HFFc6 (cell line): ENCODE measurements around the gene CEACAM18. TPM values are rescaled to one million over a fixed set of nuclear protein-coding genes. Genes with fewer than 3 reads are reported as not detected.

Experiments used
- DNase-seq: peaks from one replicate; pipeline ENCODE4 v3.0.0-alpha.2; 2018
- H3K27ac Mint-ChIP-seq: 2 replicates; pipeline ENCODE4 v1.8.0; 2020; ENCODE audit warnings: mild to moderate bottlenecking, mixed read lengths
- H3K27me3 Mint-ChIP-seq: 2 replicates; pipeline ENCODE4 v1.8.0; 2021; ENCODE audit warnings: mild to moderate bottlenecking, moderate library complexity, mixed read lengths; ENCODE audit not compliant: insufficient read depth
- H3K36me3 Mint-ChIP-seq: 2 replicates; pipeline ENCODE4 v1.8.0; 2021; ENCODE audit warnings: low read depth, mixed read lengths
- H3K4me1 Mint-ChIP-seq: 2 replicates; pipeline ENCODE4 v1.8.0; 2020; ENCODE audit warnings: low read depth, mixed read lengths
- H3K4me3 Mint-ChIP-seq: 2 replicates; pipeline ENCODE4 v1.8.0; 2020; ENCODE audit warnings: mild to moderate bottlenecking, moderate library complexity, mixed read lengths
- H3K9me3 Mint-ChIP-seq: 2 replicates; pipeline ENCODE4 v1.8.0; 2020; ENCODE audit warnings: mild to moderate bottlenecking, mixed read lengths
- CTCF ChIP-seq: fragments of 200-600 bp; sonication (generic); IDR thresholded peaks from 2 replicates; pipeline ENCODE4 v1.5.0; 2021; ENCODE audit warnings: antibody characterized with exemption, mild to moderate bottlenecking
- total RNA-seq, 6 experiments: library from RNA; stranded (reverse); fragmentation: NEBNext Ultra II Directional; extraction: Animal tissue kit (Norgen Biotek cat#: 25700); gene quantifications; 2 replicates in 1 of 6; 3 replicates in 5 of 6; pipeline ENCODE4 v1.2.3, GENCODE V29; 2021

CEACAM18 gene
- total RNA-seq, 6 experiments from 2014 or later = not detected

GRCh38 chr19:51514866-51515481 is 36.6 kb downstream of the CEACAM18 start:
- Mint-ChIP-seq H3K9me3 (peaks cover 5% of the 10 kb centered on the region; the same call in 1 of the 2 replicates), H3K27ac (no peak overlapping the region), H3K36me3 (no peaks in the 10 kb centered on the region), H3K27me3 (no peaks in the 10 kb centered on the region; the same call in none of the 2 replicates), H3K4me3 (no peak overlapping the region), H3K4me1 (no peaks in the 10 kb centered on the region)
- peak; percentile 93 for TF ChIP-seq CTCF
- DNase-seq = peak; percentile 58

- Mint-ChIP-seq H3K9me3 (peaks cover 9% of the 10 kb centered on the region; the same call in 1 of the 2 replicates), H3K27ac (no peak overlapping the region), H3K4me1 (no peaks in the 10 kb centered on the region), H3K27me3 (no peaks in the 10 kb centered on the region; the same call in none of the 2 replicates), H3K36me3 (no peaks in the 10 kb centered on the region), H3K4me3 (no peak overlapping the region)
- DNase-seq = no peak
- TF ChIP-seq CTCF = no peak
Measured at GRCh38 chr19:51520728-51521127, 42.4 kb downstream of the CEACAM18 start.

GRCh38 chr19:51521357-51521756 is 43.0 kb downstream of the CEACAM18 start:
- DNase-seq = no peak
- H3K4me1 Mint-ChIP-seq = no peaks in the 10 kb centered on the region
- H3K4me3 Mint-ChIP-seq = no peak overlapping the region
- no peak overlapping the region for H3K27ac Mint-ChIP-seq
- peaks cover 9% of the 10 kb centered on the region; the same call in 1 of the 2 replicates for H3K9me3 Mint-ChIP-seq
- H3K27me3 Mint-ChIP-seq = no peaks in the 10 kb centered on the region; the same call in none of the 2 replicates
- no peak for TF ChIP-seq CTCF
- no peaks in the 10 kb centered on the region for H3K36me3 Mint-ChIP-seq

- Mint-ChIP-seq H3K9me3 (peaks cover 9% of the 10 kb centered on the region; the same call in 1 of the 2 replicates), H3K36me3 (no peaks in the 10 kb centered on the region), H3K27ac (no peak overlapping the region), H3K27me3 (no peaks in the 10 kb centered on the region; the same call in none of the 2 replicates), H3K4me3 (no peak overlapping the region), H3K4me1 (no peaks in the 10 kb centered on the region)
- no peak for DNase-seq
- TF ChIP-seq CTCF = no peak
Measured at GRCh38 chr19:51521781-51522180, 43.4 kb downstream of the CEACAM18 start.

GRCh38 chr19:51524666-51525264 is 46.4 kb downstream of the CEACAM18 start:
- H3K27ac Mint-ChIP-seq = no peak overlapping the region
- no peak overlapping the region for H3K4me3 Mint-ChIP-seq
- no peaks in the 10 kb centered on the region for H3K36me3 Mint-ChIP-seq
- TF ChIP-seq CTCF = no peak
- H3K4me1 Mint-ChIP-seq = no peaks in the 10 kb centered on the region
- peaks cover 20% of the 10 kb centered on the region; the same call in 1 of the 2 replicates for H3K9me3 Mint-ChIP-seq
- DNase-seq = no peak
- H3K27me3 Mint-ChIP-seq = peaks cover 8% of the 10 kb centered on the region
